ENCODE measurements around the gene MS4A8. TPM values are rescaled to one million over a fixed set of nuclear protein-coding genes. Genes with fewer than 3 reads are reported as not detected.
"Not testable (repeated sequence)": the region's sequence is repeated elsewhere in the genome, so short reads cannot be mapped to it uniquely, and the experiment has no call there.

The MS4A8 gene
- total and polyA plus RNA-seq, 2 donors, result 0.53 TPM; not detected in 1

GRCh38 chr11:60706931-60707330 lies 7.5 kb downstream of the MS4A8 start:
- Histone ChIP-seq H3K4me1 (ENCODE audit: insufficient read depth) (no peaks in the 10 kb centered on the region), H3K27ac (ENCODE audit: low read depth) (no peak overlapping the region), H3K4me3 (ENCODE audit: low read depth, low read length) (no peak overlapping the region), H3K36me3 (ENCODE audit: insufficient read depth) (no peaks in the 10 kb centered on the region)
- no peak for DNase-seq (ENCODE audit: extremely low spot score)
- WGBS, result 76% methylated on average over 5 of the region's 5 CpGs

GRCh38 chr11:60710482-60710881 lies 11.1 kb downstream of the MS4A8 start:
- H3K4me3 ChIP-seq (ENCODE audit: low read depth, low read length), result no peak overlapping the region
- DNase-seq (ENCODE audit: extremely low spot score), result no peak
- WGBS, result 80% methylated on average over 4 of the region's 4 CpGs
- no peaks in the 10 kb centered on the region for H3K36me3 ChIP-seq (ENCODE audit: insufficient read depth)
- no peak overlapping the region for H3K27ac ChIP-seq (ENCODE audit: low read depth)
- H3K4me1 ChIP-seq (ENCODE audit: insufficient read depth), result no peaks in the 10 kb centered on the region

- WGBS, result 49% methylated on average over 4 of the region's 4 CpGs
- no peak for DNase-seq (ENCODE audit: extremely low spot score)
- Histone ChIP-seq H3K27ac (ENCODE audit: low read depth) (no peak overlapping the region), H3K4me1 (ENCODE audit: insufficient read depth) (no peaks in the 10 kb centered on the region), H3K36me3 (ENCODE audit: insufficient read depth) (no peaks in the 10 kb centered on the region), H3K4me3 (ENCODE audit: low read depth, low read length) (no peak overlapping the region)
These were observed 11.9 kb downstream of the MS4A8 start for GRCh38 chr11:60711276-60711675.

GRCh38 chr11:60713423-60713822 lies 14.0 kb downstream of the MS4A8 start:
- not testable (repeated sequence) for H3K4me1 ChIP-seq (ENCODE audit: insufficient read depth); H3K27ac ChIP-seq (ENCODE audit: low read depth); DNase-seq (ENCODE audit: extremely low spot score); H3K4me3 ChIP-seq (ENCODE audit: low read depth, low read length); H3K36me3 ChIP-seq (ENCODE audit: insufficient read depth)
- 65% methylated on average over 6 of the region's 6 CpGs for WGBS

GRCh38 chr11:60717956-60718355 lies 18.5 kb downstream of the MS4A8 start:
- no peak overlapping the region for H3K27ac ChIP-seq (ENCODE audit: low read depth)
- no peaks in the 10 kb centered on the region for H3K4me1 ChIP-seq (ENCODE audit: insufficient read depth)
- WGBS, result 90% methylated on average over 5 of the region's 5 CpGs
- no peak overlapping the region for H3K4me3 ChIP-seq (ENCODE audit: low read depth, low read length)
- DNase-seq (ENCODE audit: extremely low spot score), result no peak
- no peaks in the 10 kb centered on the region for H3K36me3 ChIP-seq (ENCODE audit: insufficient read depth)

GRCh38 chr11:60718524-60719316 lies 19.3 kb downstream of the MS4A8 start:
- H3K4me3 ChIP-seq (ENCODE audit: low read depth, low read length), result no peak overlapping the region
- H3K36me3 ChIP-seq (ENCODE audit: insufficient read depth), result no peaks in the 10 kb centered on the region
- no peak for DNase-seq (ENCODE audit: extremely low spot score)
- 76% methylated on average over 10 of the region's 10 CpGs for whole genome bisulfite sequencing
- no peak overlapping the region for H3K27ac ChIP-seq (ENCODE audit: low read depth)
- H3K4me1 ChIP-seq (ENCODE audit: insufficient read depth), result no peaks in the 10 kb centered on the region

- 77% methylated on average over 4 of the region's 4 CpGs for WGBS
These were observed 20.0 kb downstream of the MS4A8 start for GRCh38 chr11:60719391-60719790.

GRCh38 chr11:60720460-60720859 lies 21.0 kb downstream of the MS4A8 start:
- no peak overlapping the region for H3K27ac ChIP-seq (ENCODE audit: low read depth)
- H3K4me3 ChIP-seq (ENCODE audit: low read depth, low read length), result no peak overlapping the region
- H3K36me3 ChIP-seq (ENCODE audit: insufficient read depth), result no peaks in the 10 kb centered on the region
- no peaks in the 10 kb centered on the region for H3K4me1 ChIP-seq (ENCODE audit: insufficient read depth)
- DNase-seq (ENCODE audit: extremely low spot score), result no peak
- WGBS, result 80% methylated on average over 6 of the region's 6 CpGs

More at GRCh38 chr11:60719391-60719790, 20.0 kb downstream of the MS4A8 start:
- no peak for DNase-seq (ENCODE audit: extremely low spot score)
- H3K27ac ChIP-seq (ENCODE audit: low read depth), result no peak overlapping the region
- H3K4me1 ChIP-seq (ENCODE audit: insufficient read depth), result no peaks in the 10 kb centered on the region
- H3K4me3 ChIP-seq (ENCODE audit: low read depth, low read length), result no peak overlapping the region
- no peaks in the 10 kb centered on the region for H3K36me3 ChIP-seq (ENCODE audit: insufficient read depth)

- no peaks in the 10 kb centered on the region for H3K4me1 ChIP-seq (ENCODE audit: insufficient read depth)
- H3K27ac ChIP-seq (ENCODE audit: low read depth), result no peak within 1 kb of the TSS
- WGBS, result 80% methylated on average over 3 of the region's 3 CpGs
- no peaks in the 10 kb centered on the region for H3K36me3 ChIP-seq (ENCODE audit: insufficient read depth)
- no peak within 1 kb of the TSS for H3K4me3 ChIP-seq (ENCODE audit: low read depth, low read length)
- no peak for DNase-seq (ENCODE audit: extremely low spot score)
These were observed 25.0 kb downstream of the MS4A8 start, which contains the start of gene MS4A18 for GRCh38 chr11:60724420-60724819. Gene MS4A18, plus strand, starts transcription at chr11:60724720.

GRCh38 chr11:60725592-60725991 lies 26.2 kb downstream of the MS4A8 start:
- Histone ChIP-seq H3K4me3 (ENCODE audit: low read depth, low read length) (no peak overlapping the region), H3K4me1 (ENCODE audit: insufficient read depth) (no peaks in the 10 kb centered on the region), H3K27ac (ENCODE audit: low read depth) (no peak overlapping the region), H3K36me3 (ENCODE audit: insufficient read depth) (no peaks in the 10 kb centered on the region)
- 62% methylated on average over 1 of the region's 1 CpG for whole genome bisulfite sequencing
- no peak for DNase-seq (ENCODE audit: extremely low spot score)

- no peak overlapping the region for H3K4me3 ChIP-seq (ENCODE audit: low read depth, low read length)
- no peaks in the 10 kb centered on the region for H3K4me1 ChIP-seq (ENCODE audit: insufficient read depth)
- H3K27ac ChIP-seq (ENCODE audit: low read depth), result no peak overlapping the region
- H3K36me3 ChIP-seq (ENCODE audit: insufficient read depth), result no peaks in the 10 kb centered on the region
- no peak for DNase-seq (ENCODE audit: extremely low spot score)
- WGBS, result 60% methylated on average over 8 of the region's 8 CpGs
These were observed 32.2 kb downstream of the MS4A8 start for GRCh38 chr11:60731586-60731985.

GRCh38 chr11:60734279-60734678 lies 34.9 kb downstream of the MS4A8 start:
- Histone ChIP-seq H3K4me1 (ENCODE audit: insufficient read depth) (no peaks in the 10 kb centered on the region), H3K27ac (ENCODE audit: low read depth) (no peak overlapping the region), H3K36me3 (ENCODE audit: insufficient read depth) (no peaks in the 10 kb centered on the region), H3K4me3 (ENCODE audit: low read depth, low read length) (no peak overlapping the region)
- no peak for DNase-seq (ENCODE audit: extremely low spot score)
- WGBS, result 85% methylated on average over 4 of the region's 4 CpGs

GRCh38 chr11:60739114-60739513 lies 39.7 kb downstream of the MS4A8 start:
- Histone ChIP-seq H3K27ac (ENCODE audit: low read depth) (no peak overlapping the region), H3K4me3 (ENCODE audit: low read depth, low read length) (no peak overlapping the region), H3K36me3 (ENCODE audit: insufficient read depth) (no peaks in the 10 kb centered on the region), H3K4me1 (ENCODE audit: insufficient read depth) (no peaks in the 10 kb centered on the region)
- WGBS, result 66% methylated on average over 7 of the region's 7 CpGs
- DNase-seq (ENCODE audit: extremely low spot score), result no peak

GRCh38 chr11:60740573-60740972 lies 41.2 kb downstream of the MS4A8 start:
- no peaks in the 10 kb centered on the region for H3K36me3 ChIP-seq (ENCODE audit: insufficient read depth)
- DNase-seq (ENCODE audit: extremely low spot score), result no peak
- H3K4me3 ChIP-seq (ENCODE audit: low read depth, low read length), result no peak overlapping the region

More at GRCh38 chr11:60740573-60740972, 41.2 kb downstream of the MS4A8 start:
- Histone ChIP-seq H3K4me1 (ENCODE audit: insufficient read depth) (no peaks in the 10 kb centered on the region), H3K27ac (ENCODE audit: low read depth) (no peak overlapping the region)

Measured in urinary bladder (tissue), 4 donors.